ENCODE data around the gene ZC3H7B.
"Not testable (repeated sequence)": the region's sequence is repeated elsewhere in the genome, so short reads cannot be mapped to it uniquely, and the experiment has no call there.

The ZC3H7B gene

GRCh38 chr22:41286639-41287091 is 14.7 kb upstream of the ZC3H7B start:
- DNase-seq (ENCODE audit: low read depth): peak; percentile 21

- no peak for DNase-seq (ENCODE audit: low read depth)
Observed at GRCh38 chr22:41288245-41288946, 12.9 kb upstream of the ZC3H7B start.

- DNase-seq (ENCODE audit: low read depth): no peak
Observed at GRCh38 chr22:41289671-41290070, 11.7 kb upstream of the ZC3H7B start.

GRCh38 chr22:41290262-41291221 is 10.8 kb upstream of the ZC3H7B start:
- DNase-seq (ENCODE audit: low read depth): no peak

- DNase-seq (ENCODE audit: low read depth): not testable (repeated sequence)
Observed at GRCh38 chr22:41294816-41295215, 6.5 kb upstream of the ZC3H7B start.

- DNase-seq (ENCODE audit: low read depth): no peak
Observed at GRCh38 chr22:41296826-41297667, 4.3 kb upstream of the ZC3H7B start.

GRCh38 chr22:41300661-41301060 is 664 bp upstream of the ZC3H7B start:
- no peak for DNase-seq (ENCODE audit: low read depth)

- DNase-seq (ENCODE audit: low read depth): no peak
Observed at GRCh38 chr22:41302021-41302767, 869 bp downstream of the ZC3H7B start.

GRCh38 chr22:41302811-41303210 is 1.5 kb downstream of the ZC3H7B start:
- DNase-seq (ENCODE audit: low read depth): no peak

GRCh38 chr22:41305646-41306045 is 4.3 kb downstream of the ZC3H7B start:
- DNase-seq (ENCODE audit: low read depth): no peak

GRCh38 chr22:41308054-41308453 is 6.7 kb downstream of the ZC3H7B start:
- DNase-seq (ENCODE audit: low read depth): no peak

GRCh38 chr22:41308544-41308947 is 7.2 kb downstream of the ZC3H7B start:
- no peak for DNase-seq (ENCODE audit: low read depth)

GRCh38 chr22:41310336-41310735 is 9.0 kb downstream of the ZC3H7B start:
- no peak for DNase-seq (ENCODE audit: low read depth)

- no peak for DNase-seq (ENCODE audit: low read depth)
Observed at GRCh38 chr22:41311487-41311886, 10.2 kb downstream of the ZC3H7B start.

- no peak for DNase-seq (ENCODE audit: low read depth)
Observed at GRCh38 chr22:41314821-41315220, 13.5 kb downstream of the ZC3H7B start.

GRCh38 chr22:41315586-41315985 is 14.3 kb downstream of the ZC3H7B start:
- DNase-seq (ENCODE audit: low read depth): no peak

GRCh38 chr22:41320416-41321240 is 19.3 kb downstream of the ZC3H7B start:
- DNase-seq (ENCODE audit: low read depth): no peak

GRCh38 chr22:41324821-41325528 is 23.6 kb downstream of the ZC3H7B start:
- no peak for DNase-seq (ENCODE audit: low read depth)

GRCh38 chr22:41327124-41327523 is 25.8 kb downstream of the ZC3H7B start:
- no peak for DNase-seq (ENCODE audit: low read depth)

- DNase-seq (ENCODE audit: low read depth): no peak
Observed at GRCh38 chr22:41330169-41330568, 28.8 kb downstream of the ZC3H7B start.
